Activated T-helper 2 cell treated with anti-CD3 and anti-CD28 coated beads, Interferon-gamma antibody, Interleukin-2, Interleukin-4, amounts not matched to agents 10 μg/mL and 5 μg/mL and 100 μg/mL, durations not matched to agents 14 hours and 24 hours and 36 hours (primary cell): ENCODE measurements around the gene SAP30L. TPM values are rescaled to one million over a fixed set of nuclear protein-coding genes. Genes with fewer than 3 reads are reported as not detected.

Experiments
- DNase-seq: peaks from one replicate; pipeline ENCODE4 v3.0.0; 2021; ENCODE audit warnings: low spot score
- H3K27ac Mint-ChIP-seq: one replicate; pipeline ENCODE4 v1.8.0; 2021; ENCODE audit warnings: mixed read lengths
- H3K27me3 Mint-ChIP-seq: one replicate; pipeline ENCODE4 v1.8.0; 2021; ENCODE audit warnings: low read depth, mixed read lengths
- H3K36me3 Mint-ChIP-seq: one replicate; pipeline ENCODE4 v1.8.0; 2021; ENCODE audit warnings: low read depth, mixed read lengths
- H3K4me1 Mint-ChIP-seq: one replicate; pipeline ENCODE4 v1.8.0; 2021; ENCODE audit warnings: low read depth, mixed read lengths
- H3K4me3 Mint-ChIP-seq: one replicate; pipeline ENCODE4 v1.8.0; 2021; ENCODE audit warnings: low read depth, mild to moderate bottlenecking, moderate library complexity, mixed read lengths
- H3K9me3 Mint-ChIP-seq: one replicate; pipeline ENCODE4 v1.8.0; 2021; ENCODE audit warnings: mixed read lengths
- intact Hi-C: fragments of 100-400 bp; cut with micrococcal nuclease; formaldehyde crosslinking; loops from one replicate; pipeline ENCODE4 v1.15.1; 2023
- total RNA-seq: library from RNA; stranded (reverse); gene quantifications from 2 replicates; pipeline ENCODE4 v1.2.3, GENCODE V29; 2022

The SAP30L gene
- total RNA-seq, 1 donor from 2014 or later: 35.9 TPM

GRCh38 chr5:154493274-154493673 is 47.5 kb downstream of the SAP30L start:
- H3K4me3 Mint-ChIP-seq: no peak overlapping the region
- no peak overlapping the region for H3K27ac Mint-ChIP-seq
- DNase-seq: no peak
- no peaks in the 10 kb centered on the region for H3K36me3 Mint-ChIP-seq
- no peaks in the 10 kb centered on the region for H3K9me3 Mint-ChIP-seq
- peaks cover 65% of the 10 kb centered on the region for H3K27me3 Mint-ChIP-seq
- intact Hi-C loops: no loop called here
- peaks cover 1% of the 10 kb centered on the region for H3K4me1 Mint-ChIP-seq

- no peak for DNase-seq
- Mint-ChIP-seq H3K36me3 (no peaks in the 10 kb centered on the region), H3K27me3 (peaks cover 67% of the 10 kb centered on the region), H3K4me1 (peaks cover 1% of the 10 kb centered on the region), H3K4me3 (no peak overlapping the region), H3K27ac (no peak overlapping the region), H3K9me3 (no peaks in the 10 kb centered on the region)
- intact Hi-C loops: no loop called here
Observed at GRCh38 chr5:154494036-154494435, 48.2 kb downstream of the SAP30L start.

DNA sequence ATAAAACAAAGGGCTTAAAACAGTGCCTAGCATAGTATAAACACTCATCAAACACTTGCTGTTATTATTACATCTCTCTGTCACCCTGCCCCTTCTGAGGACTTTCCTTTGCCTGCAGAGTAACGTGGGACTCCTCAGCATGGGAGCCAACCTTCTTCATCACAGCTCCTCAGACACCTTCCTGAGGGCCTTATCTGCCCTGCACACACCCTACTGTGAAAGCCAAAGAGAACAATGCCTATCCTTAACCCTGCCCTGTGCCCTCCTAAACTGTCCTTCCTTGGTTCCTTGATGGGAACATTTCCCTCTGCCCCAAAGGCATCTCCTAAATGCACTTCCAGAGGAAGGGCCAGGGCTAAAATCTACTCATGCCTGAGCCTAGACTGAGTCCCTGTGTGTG is 52.8 kb downstream of the SAP30L start:
- H3K9me3 Mint-ChIP-seq: no peaks in the 10 kb centered on the region
- H3K4me1 Mint-ChIP-seq: peaks cover 4% of the 10 kb centered on the region
- peaks cover 58% of the 10 kb centered on the region for H3K27me3 Mint-ChIP-seq
- no peak overlapping the region for H3K27ac Mint-ChIP-seq
- H3K36me3 Mint-ChIP-seq: no peaks in the 10 kb centered on the region
- no peak overlapping the region for H3K4me3 Mint-ChIP-seq
- no peak for DNase-seq
- intact Hi-C loops: no loop called here

DNA sequence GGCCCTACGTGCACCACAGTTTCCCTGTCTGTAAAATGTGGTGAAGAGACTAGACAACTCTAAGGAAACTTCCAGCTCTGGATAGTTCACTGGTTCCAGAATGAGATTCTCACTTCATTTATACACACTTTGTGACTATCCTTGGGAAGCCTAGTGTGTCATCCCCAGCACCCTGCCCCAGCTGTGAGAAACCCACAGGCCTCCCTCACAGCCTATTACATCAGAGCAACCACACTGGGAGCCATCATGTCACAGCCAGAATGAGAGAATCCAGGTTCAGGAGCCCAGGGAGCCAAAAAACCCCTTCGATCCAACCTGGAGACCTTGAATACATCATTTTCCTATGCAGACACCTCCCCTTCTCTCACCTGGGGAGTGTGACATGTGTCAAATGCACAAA is 53.2 kb downstream of the SAP30L start:
- H3K4me1 Mint-ChIP-seq: peaks cover 3% of the 10 kb centered on the region
- no peak overlapping the region for H3K4me3 Mint-ChIP-seq

GRCh38 chr5:154501566-154501965 is 55.8 kb downstream of the SAP30L start:
- H3K27me3 Mint-ChIP-seq: peaks cover 37% of the 10 kb centered on the region
- H3K27ac Mint-ChIP-seq: no peak overlapping the region
- no peaks in the 10 kb centered on the region for H3K36me3 Mint-ChIP-seq
- no peak overlapping the region for H3K4me3 Mint-ChIP-seq
- H3K4me1 Mint-ChIP-seq: peaks cover 3% of the 10 kb centered on the region
- intact Hi-C loops: no loop called here
- no peak for DNase-seq
- no peaks in the 10 kb centered on the region for H3K9me3 Mint-ChIP-seq

More for the DNA sequence above, 53.2 kb downstream of the SAP30L start:
- peaks cover 56% of the 10 kb centered on the region for H3K27me3 Mint-ChIP-seq
- no peaks in the 10 kb centered on the region for H3K36me3 Mint-ChIP-seq
- no peak overlapping the region for H3K27ac Mint-ChIP-seq
- no peak for DNase-seq
- no peaks in the 10 kb centered on the region for H3K9me3 Mint-ChIP-seq
- intact Hi-C loops: no loop called here

- Mint-ChIP-seq H3K27me3 (peaks cover 35% of the 10 kb centered on the region), H3K4me3 (no peak overlapping the region), H3K9me3 (no peaks in the 10 kb centered on the region), H3K36me3 (no peaks in the 10 kb centered on the region), H3K4me1 (peaks cover 3% of the 10 kb centered on the region), H3K27ac (no peak overlapping the region)
- intact Hi-C loops: no loop called here
- DNase-seq: no peak
Observed at GRCh38 chr5:154502180-154502579, 56.4 kb downstream of the SAP30L start.

DNA sequence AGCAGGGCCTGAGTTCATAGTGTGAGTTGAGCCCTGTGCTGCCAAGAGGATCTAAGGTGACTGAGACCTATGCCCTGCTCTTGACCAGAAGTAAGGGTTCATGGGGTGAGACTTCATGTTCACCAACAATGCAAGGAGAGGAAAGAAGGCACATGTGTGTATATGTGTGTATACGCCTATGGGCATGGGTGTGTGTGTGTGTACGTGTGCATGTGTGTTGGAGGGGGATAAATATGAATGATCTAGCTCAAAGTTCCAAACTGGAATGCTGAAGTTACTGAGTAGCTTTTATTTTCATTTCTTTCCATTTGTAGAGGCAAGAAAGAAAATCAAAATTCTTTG is 57.9 kb downstream of the SAP30L start:
- H3K4me3 Mint-ChIP-seq: no peak overlapping the region
- intact Hi-C loops: no loop called here
- no peak for DNase-seq
- H3K27ac Mint-ChIP-seq: no peak overlapping the region
- no peaks in the 10 kb centered on the region for H3K36me3 Mint-ChIP-seq
- H3K27me3 Mint-ChIP-seq: peaks cover 30% of the 10 kb centered on the region
- H3K4me1 Mint-ChIP-seq: peaks cover 3% of the 10 kb centered on the region
- no peaks in the 10 kb centered on the region for H3K9me3 Mint-ChIP-seq

DNA sequence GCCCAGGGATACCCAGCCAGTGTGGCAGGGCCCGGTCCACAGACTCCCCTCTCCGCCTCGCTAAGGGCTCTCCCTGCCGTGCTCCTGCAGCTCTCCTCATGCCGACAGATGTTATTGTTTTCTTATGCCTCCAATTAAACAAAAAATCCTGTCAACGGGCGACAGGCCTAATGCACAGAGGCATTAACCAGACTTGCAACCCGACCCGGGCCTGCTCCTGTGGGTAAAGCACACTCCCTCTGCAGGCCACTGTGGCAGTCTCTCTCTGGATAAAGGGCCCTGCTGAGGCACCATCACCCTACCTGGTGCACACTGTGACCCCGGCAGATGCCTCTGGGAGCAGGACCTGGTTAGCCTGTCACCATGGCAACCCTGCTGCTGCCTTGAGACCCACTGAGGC is 59.8 kb downstream of the SAP30L start:
- Mint-ChIP-seq H3K27ac (no peak overlapping the region), H3K4me1 (peaks cover 3% of the 10 kb centered on the region), H3K9me3 (no peaks in the 10 kb centered on the region), H3K36me3 (no peaks in the 10 kb centered on the region), H3K4me3 (no peak overlapping the region), H3K27me3 (peaks cover 28% of the 10 kb centered on the region)
- intact Hi-C loops: no loop called here
- DNase-seq: no peak

GRCh38 chr5:154506049-154506715 is 60.4 kb downstream of the SAP30L start:
- Mint-ChIP-seq H3K36me3 (no peaks in the 10 kb centered on the region), H3K9me3 (no peaks in the 10 kb centered on the region), H3K27me3 (peaks cover 26% of the 10 kb centered on the region), H3K27ac (no peak overlapping the region), H3K4me1 (peaks cover 2% of the 10 kb centered on the region), H3K4me3 (no peak overlapping the region)
- no peak for DNase-seq
- intact Hi-C loops: no loop called here

DNA sequence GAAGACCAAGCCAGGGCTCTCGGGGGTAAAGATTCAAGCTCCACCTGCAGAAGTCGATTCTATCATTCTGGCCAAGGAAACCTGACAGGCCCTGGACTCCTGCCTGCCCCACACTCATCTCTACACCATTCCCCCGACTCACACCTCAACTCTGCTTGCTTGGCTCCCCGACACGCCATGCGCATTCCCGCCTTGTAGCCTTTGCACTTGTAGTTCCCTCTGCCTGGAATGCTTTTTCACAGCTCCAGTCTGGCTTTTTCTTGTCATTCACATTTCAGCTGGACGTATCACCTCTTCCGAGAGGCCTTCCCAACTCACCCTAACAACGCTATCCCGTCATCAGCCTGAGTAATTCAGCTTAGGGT is 60.9 kb downstream of the SAP30L start:
- no peak overlapping the region for H3K27ac Mint-ChIP-seq

GRCh38 chr5:154508114-154508513 is 62.3 kb downstream of the SAP30L start:
- DNase-seq: no peak
- Mint-ChIP-seq H3K4me1 (peaks cover 2% of the 10 kb centered on the region), H3K27ac (no peak overlapping the region), H3K36me3 (no peaks in the 10 kb centered on the region), H3K4me3 (no peak overlapping the region), H3K9me3 (no peaks in the 10 kb centered on the region), H3K27me3 (peaks cover 19% of the 10 kb centered on the region)
- intact Hi-C loops: no loop called here

More for the DNA sequence above, 60.9 kb downstream of the SAP30L start:
- peaks cover 2% of the 10 kb centered on the region for H3K4me1 Mint-ChIP-seq
- H3K36me3 Mint-ChIP-seq: no peaks in the 10 kb centered on the region
- intact Hi-C loops: no loop called here
- H3K9me3 Mint-ChIP-seq: no peaks in the 10 kb centered on the region
- no peak overlapping the region for H3K4me3 Mint-ChIP-seq
- H3K27me3 Mint-ChIP-seq: peaks cover 23% of the 10 kb centered on the region
- DNase-seq: no peak

- Mint-ChIP-seq H3K9me3 (no peaks in the 10 kb centered on the region), H3K27me3 (peaks cover 28% of the 10 kb centered on the region), H3K36me3 (no peaks in the 10 kb centered on the region), H3K4me1 (peaks cover 14% of the 10 kb centered on the region), H3K4me3 (no peak overlapping the region), H3K27ac (no peak overlapping the region)
- intact Hi-C loops: no loop called here
- DNase-seq: no peak
Observed at GRCh38 chr5:154509784-154510555, 64.2 kb downstream of the SAP30L start.
